ENCODE results near the gene RAMACL. TPM values are rescaled to one million over a fixed set of nuclear protein-coding genes. Genes with fewer than 3 reads are reported as not detected.

Gene RAMACL
- polyA plus RNA-seq, 1 experiment = 0.26 TPM

DNA sequence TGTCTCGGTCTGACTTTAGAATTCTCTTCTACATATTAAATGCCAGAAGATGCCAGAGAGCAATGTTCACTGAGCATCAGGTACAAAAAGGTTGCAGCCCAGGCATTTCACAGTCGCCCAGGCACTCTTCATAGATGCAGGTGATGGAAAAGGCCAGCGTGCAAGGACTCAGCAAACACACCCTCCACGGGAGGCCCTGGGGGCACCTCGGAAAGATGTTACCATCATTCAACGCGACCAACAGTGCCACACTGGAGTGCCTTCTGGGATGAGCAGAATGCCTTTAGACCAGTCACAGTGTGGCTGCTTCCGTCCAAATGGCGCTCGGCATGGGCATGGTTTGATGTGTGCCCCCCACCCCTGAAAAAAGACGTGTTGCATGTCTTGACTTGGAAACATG is 4.5 kb upstream of the RAMACL start:
- no peaks in the 10 kb centered on the region for H3K27me3 ChIP-seq (ENCODE audit: control insufficient read depth, insufficient read depth, low read length)
- no peak overlapping the region for H3K4me3 ChIP-seq (ENCODE audit: low read depth, low read length)
- no peak for DNase-seq (ENCODE audit: low read depth)
- H3K36me3 ChIP-seq (ENCODE audit: control insufficient read depth, insufficient read depth, low read length) = no peaks in the 10 kb centered on the region
- ChIA-PET POLR2A (no interaction called here), CTCF (no interaction called here)
- TF ChIP-seq, protein P1, sequence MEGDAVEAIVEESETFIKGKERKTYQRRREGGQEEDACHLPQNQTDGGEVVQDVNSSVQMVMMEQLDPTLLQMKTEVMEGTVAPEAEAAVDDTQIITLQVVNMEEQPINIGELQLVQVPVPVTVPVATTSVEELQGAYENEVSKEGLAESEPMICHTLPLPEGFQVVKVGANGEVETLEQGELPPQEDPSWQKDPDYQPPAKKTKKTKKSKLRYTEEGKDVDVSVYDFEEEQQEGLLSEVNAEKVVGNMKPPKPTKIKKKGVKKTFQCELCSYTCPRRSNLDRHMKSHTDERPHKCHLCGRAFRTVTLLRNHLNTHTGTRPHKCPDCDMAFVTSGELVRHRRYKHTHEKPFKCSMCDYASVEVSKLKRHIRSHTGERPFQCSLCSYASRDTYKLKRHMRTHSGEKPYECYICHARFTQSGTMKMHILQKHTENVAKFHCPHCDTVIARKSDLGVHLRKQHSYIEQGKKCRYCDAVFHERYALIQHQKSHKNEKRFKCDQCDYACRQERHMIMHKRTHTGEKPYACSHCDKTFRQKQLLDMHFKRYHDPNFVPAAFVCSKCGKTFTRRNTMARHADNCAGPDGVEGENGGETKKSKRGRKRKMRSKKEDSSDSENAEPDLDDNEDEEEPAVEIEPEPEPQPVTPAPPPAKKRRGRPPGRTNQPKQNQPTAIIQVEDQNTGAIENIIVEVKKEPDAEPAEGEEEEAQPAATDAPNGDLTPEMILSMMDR (IDR thresholded peaks at IDR 0.05; ENCODE audit: insufficient read depth, low read depth, low read length) = no peak

DNA sequence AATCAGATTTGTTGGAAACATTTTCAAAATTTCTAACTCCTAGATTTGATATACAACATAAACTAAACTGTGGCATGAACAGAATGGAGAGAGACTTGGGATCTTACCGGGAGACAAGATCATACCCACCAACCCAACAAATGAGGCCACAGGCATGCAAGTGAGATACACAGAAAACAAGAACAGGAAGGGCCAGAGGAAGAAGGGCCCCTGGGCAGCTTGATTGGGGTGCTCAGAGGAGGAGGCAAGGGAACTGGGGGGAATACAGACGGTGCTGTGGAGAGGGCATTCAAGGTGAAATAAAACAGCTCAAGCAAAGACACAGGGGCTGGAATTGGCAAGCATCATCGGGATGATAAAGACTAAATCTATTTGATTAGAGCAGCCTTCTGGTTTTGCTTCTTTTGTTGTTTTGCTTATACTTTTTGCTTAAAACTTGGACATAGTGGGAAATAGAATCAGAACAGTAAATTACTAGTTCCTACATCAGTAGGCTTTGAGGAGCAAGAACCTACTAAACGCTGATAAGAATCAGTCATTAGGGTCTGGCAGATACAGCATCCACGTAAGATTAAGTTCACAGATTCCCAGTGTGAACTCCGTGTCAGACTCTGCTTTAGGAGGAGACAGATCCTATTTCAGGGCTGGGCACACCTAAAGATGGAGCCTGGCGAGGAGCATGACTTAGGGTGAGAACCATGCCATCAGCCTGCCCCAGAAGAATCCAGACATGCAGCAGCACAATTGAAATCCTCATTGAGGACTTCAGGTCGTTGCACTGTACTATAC is 3.5 kb upstream of the RAMACL start:
- no peak for DNase-seq (ENCODE audit: low read depth)
- Histone ChIP-seq H3K27me3 (ENCODE audit: control insufficient read depth, insufficient read depth, low read length) (no peaks in the 10 kb centered on the region), H3K36me3 (ENCODE audit: control insufficient read depth, insufficient read depth, low read length) (no peaks in the 10 kb centered on the region), H3K4me3 (ENCODE audit: low read depth, low read length) (no peak overlapping the region)
- CTCF ChIA-PET = no interaction called here
- TF ChIP-seq, protein P1 (IDR thresholded peaks at IDR 0.05; ENCODE audit: insufficient read depth, low read depth, low read length) = no peak
- POLR2A ChIA-PET = no interaction called here

DNA sequence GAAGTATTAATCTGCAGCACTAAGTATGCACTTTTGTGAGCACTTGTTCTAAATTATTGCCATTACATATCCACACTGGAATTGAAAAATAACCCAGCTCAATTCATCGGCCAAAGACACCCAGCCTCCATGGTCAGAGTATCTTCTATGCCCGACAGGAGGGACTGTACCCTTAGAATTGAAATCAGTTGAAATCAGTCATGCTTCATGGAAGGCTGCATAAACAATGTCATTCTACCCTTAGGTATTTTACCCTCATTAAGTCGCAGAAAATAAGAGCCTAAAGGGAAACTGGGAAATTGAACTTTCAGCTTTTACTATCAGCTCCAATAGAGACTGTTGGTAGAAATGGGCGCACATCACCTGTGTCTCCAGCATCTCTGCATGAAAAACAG is 2.9 kb upstream of the RAMACL start:
- no peaks in the 10 kb centered on the region for H3K36me3 ChIP-seq (ENCODE audit: control insufficient read depth, insufficient read depth, low read length)
- TF ChIP-seq, protein P1 (IDR thresholded peaks at IDR 0.05; ENCODE audit: insufficient read depth, low read depth, low read length) = no peak
- no peak for DNase-seq (ENCODE audit: low read depth)
- H3K27me3 ChIP-seq (ENCODE audit: control insufficient read depth, insufficient read depth, low read length) = no peaks in the 10 kb centered on the region
- POLR2A ChIA-PET = no interaction called here
- no peak overlapping the region for H3K4me3 ChIP-seq (ENCODE audit: low read depth, low read length)
- CTCF ChIA-PET = no interaction called here

DNA sequence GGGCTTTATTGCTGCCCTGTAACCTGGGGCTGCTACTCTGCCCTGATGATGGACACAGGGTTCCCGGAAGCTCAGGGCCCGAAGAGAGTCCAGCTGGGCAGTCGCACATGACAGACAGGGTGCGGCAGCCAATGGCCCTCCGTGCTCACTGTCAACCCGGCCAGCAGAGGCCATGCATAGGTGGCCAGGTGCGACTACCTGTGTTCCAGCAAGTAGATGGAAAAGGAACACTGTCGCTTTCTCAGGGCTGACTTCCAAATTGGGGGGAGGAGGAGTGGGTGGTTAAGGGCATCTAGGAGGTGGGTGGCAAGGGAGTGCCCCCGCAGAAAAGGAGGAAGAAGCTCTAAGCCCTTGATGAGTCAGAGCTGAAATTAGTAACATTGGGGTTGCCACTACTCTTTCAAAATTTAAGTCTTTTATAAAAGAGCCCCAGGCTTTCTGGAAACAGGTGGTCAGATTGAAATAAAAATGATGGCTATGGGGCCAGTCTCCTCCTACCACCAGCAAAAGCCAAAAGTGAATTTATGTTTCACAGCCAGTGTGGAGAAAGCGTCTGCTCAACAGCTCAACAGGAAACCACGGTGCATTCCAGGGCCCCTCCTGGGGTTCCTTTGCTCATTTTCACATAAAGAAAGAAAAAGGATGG is 2.3 kb upstream of the RAMACL start:
- TF ChIP-seq, protein P1 (IDR thresholded peaks at IDR 0.05; ENCODE audit: insufficient read depth, low read depth, low read length) = no peak
- ChIA-PET POLR2A (no interaction called here), CTCF (no interaction called here)
- Histone ChIP-seq H3K36me3 (ENCODE audit: control insufficient read depth, insufficient read depth, low read length) (no peaks in the 10 kb centered on the region), H3K4me3 (ENCODE audit: low read depth, low read length) (no peak overlapping the region), H3K27me3 (ENCODE audit: control insufficient read depth, insufficient read depth, low read length) (no peaks in the 10 kb centered on the region)
- DNase-seq (ENCODE audit: low read depth) = peak; percentile 49

DNA sequence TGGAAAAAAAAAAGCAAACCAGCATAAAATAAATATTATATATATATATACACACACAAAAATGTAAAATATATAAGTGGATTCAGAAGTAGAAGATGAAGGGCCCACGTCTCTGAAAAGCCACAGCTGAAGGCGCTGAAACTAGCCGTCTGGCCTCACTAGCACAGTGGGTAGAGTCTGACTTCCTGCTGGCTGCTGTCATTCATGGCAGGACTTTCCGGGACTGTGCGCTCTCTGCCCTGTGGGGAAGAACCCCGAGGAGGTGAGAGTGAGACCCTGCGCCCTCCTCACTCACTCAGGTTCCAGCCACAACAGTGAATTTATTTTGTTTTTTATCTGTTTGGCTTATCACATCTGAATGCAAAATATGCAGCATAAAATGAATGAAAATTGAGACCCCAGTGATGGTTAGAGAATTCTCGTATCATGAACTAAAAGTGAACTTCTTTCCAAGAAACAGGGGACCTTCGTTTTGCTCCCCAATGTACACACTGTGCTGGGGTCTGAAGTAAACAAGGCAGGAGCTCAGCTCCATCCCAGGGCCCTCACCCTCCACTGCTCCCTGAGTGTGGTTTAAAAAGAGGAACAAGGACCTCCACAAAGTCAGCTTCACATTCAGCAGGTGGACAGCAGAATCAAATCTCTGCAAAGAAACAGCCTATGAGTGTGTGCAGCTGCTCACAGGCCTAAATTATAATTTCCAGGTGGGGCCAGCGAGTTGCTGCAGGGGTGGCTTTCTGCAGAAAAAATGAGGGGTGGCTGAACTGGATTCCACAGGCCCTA is 1.3 kb upstream of the RAMACL start:
- no peak for DNase-seq (ENCODE audit: low read depth)
- no peaks in the 10 kb centered on the region for H3K36me3 ChIP-seq (ENCODE audit: control insufficient read depth, insufficient read depth, low read length)
- H3K27me3 ChIP-seq (ENCODE audit: control insufficient read depth, insufficient read depth, low read length) = no peaks in the 10 kb centered on the region
- ChIA-PET CTCF (no interaction called here), POLR2A (no interaction called here)
- H3K4me3 ChIP-seq (ENCODE audit: low read depth, low read length) = no peak overlapping the region
- TF ChIP-seq, protein P1 (IDR thresholded peaks at IDR 0.05; ENCODE audit: insufficient read depth, low read depth, low read length) = no peak

Data from BJ (cell line).